Keratinocyte (primary cell): Measurements from ENCODE around the gene GLIPR1L2. TPM values are rescaled to one million over a fixed set of nuclear protein-coding genes. Genes with fewer than 3 reads are reported as not detected.

Experiments
- DNase-seq: peaks from one replicate; pipeline ENCODE4 v3.0.0-alpha.2; 2011; ENCODE audit warnings: low read depth, missing footprints, low spot score
- FAIRE-seq: peaks from 2 replicates; lab custom pipeline; 2011; peaks lifted over from hg19 to GRCh38; lab: Jason Lieb, UNC
- H2AFZ ChIP-seq: 2 replicates; pipeline ENCODE4 v1.6.0; 2012; ENCODE audit warnings: low read length, control low read depth, inconsistent platforms; ENCODE audit not compliant: control insufficient read depth
- H3K27ac ChIP-seq: 2 replicates; pipeline ENCODE4 v1.5.1; 2011; ENCODE audit warnings: low read length; ENCODE audit not compliant: control insufficient read depth, insufficient read depth
- H3K27me3 ChIP-seq: 3 replicates; pipeline ENCODE4 v1.6.0; 2011; ENCODE audit warnings: low read length; ENCODE audit not compliant: control insufficient read depth, insufficient read depth; ENCODE audit errors: extremely low read depth
- H3K36me3 ChIP-seq, 2 experiments: 2 replicates in 1 of 2; 3 replicates in 1 of 2; pipeline ENCODE4 v1.5.1; 2011; ENCODE audit warnings: low read length in 2 of 2, mild to moderate bottlenecking in 1 of 2; ENCODE audit not compliant: control insufficient read depth in 2 of 2, insufficient read depth in 2 of 2; ENCODE audit errors: extremely low read depth in 1 of 2
- H3K4me1 ChIP-seq: 3 replicates; pipeline ENCODE4 v1.5.1; 2011; ENCODE audit warnings: low read length; ENCODE audit not compliant: control insufficient read depth, insufficient read depth; ENCODE audit errors: extremely low read depth
- H3K4me2 ChIP-seq: 3 replicates; pipeline ENCODE4 v1.6.0; 2011; ENCODE audit warnings: low read depth, low read length; ENCODE audit not compliant: control insufficient read depth, insufficient read depth; ENCODE audit errors: extremely low read depth
- H3K4me3 ChIP-seq, 3 experiments: fragments of 200-600 bp in 1 of 3; sonication (generic) in 1 of 3; 2 replicates in 2 of 3; 3 replicates in 1 of 3; pipeline ENCODE4 v1.5.1; 2011 to 2016; ENCODE audit warnings: low read length in 3 of 3, mild to moderate bottlenecking in 3 of 3, control low read depth in 2 of 3, inconsistent platforms in 1 of 3, low read depth in 1 of 3, mixed read lengths in 1 of 3, mixed run types in 1 of 3, moderate library complexity in 1 of 3; ENCODE audit not compliant: control insufficient read depth in 2 of 3, insufficient read depth in 2 of 3; ENCODE audit errors: extremely low read depth in 1 of 3
- H3K79me2 ChIP-seq: 2 replicates; pipeline ENCODE4 v1.6.0; 2012; ENCODE audit warnings: low read length; ENCODE audit not compliant: control insufficient read depth, insufficient read depth
- H3K9ac ChIP-seq: 3 replicates; pipeline ENCODE4 v1.6.0; 2011; ENCODE audit warnings: low read length; ENCODE audit not compliant: control insufficient read depth, insufficient read depth; ENCODE audit errors: extremely low read depth
- H3K9me1 ChIP-seq: 3 replicates; pipeline ENCODE4 v1.6.0; 2011; ENCODE audit warnings: low read length; ENCODE audit not compliant: control insufficient read depth, insufficient read depth; ENCODE audit errors: extremely low read depth
- H3K9me3 ChIP-seq: 2 replicates; pipeline ENCODE4 v1.5.1; 2012; ENCODE audit warnings: low read depth, low read length; ENCODE audit not compliant: control insufficient read depth
- H4K20me1 ChIP-seq: 3 replicates; pipeline ENCODE4 v1.6.0; 2011; ENCODE audit warnings: low read length; ENCODE audit not compliant: control insufficient read depth, insufficient read depth; ENCODE audit errors: extremely low read depth
- EZH2 ChIP-seq: IDR thresholded peaks from one replicate; pipeline ENCODE4 v1.6.1; 2012; ENCODE audit warnings: inconsistent platforms, mild to moderate bottlenecking, low read length, moderate library complexity
- dilution Hi-C: fragments of 300-500 bp; cut with MboI; formaldehyde crosslinking; loops from one replicate; pipeline ENCODE4 v1.7.0; 2020; ENCODE audit warnings: low sequenced_read_pairs; ENCODE audit not compliant: extremely low pct_ligation_motif_present
- polyA plus RNA-seq, 5 experiments: library from polyadenylated mRNA; depleted of rRNA in 3 of 5; stranded (reverse) in 3 of 5; stranded (forward) in 1 of 5; unstranded in 1 of 5; fragments of >200 nt; gene quantifications; 1 replicate in 1 of 5; 2 replicates in 3 of 5; 3 replicates in 1 of 5; pipeline versions ENCODE4 v1.2.1 to v1.2.3, GENCODE V29; 2011 to 2012; ENCODE audit warnings: missing spikeins in 2 of 5, low read depth in 1 of 5, low replicate concordance in 1 of 5
- TF ChIP-seq, protein P1 (sequence below), 3 experiments: IDR thresholded peaks in 1 of 3; conservative IDR thresholded peaks in 1 of 3; optimal IDR thresholded peaks in 1 of 3; 2 replicates in 2 of 3; 3 replicates in 1 of 3; pipeline versions ENCODE3 to v1.5.1; 2011; ENCODE audit warnings: low read length in 3 of 3, mild to moderate bottlenecking in 3 of 3, moderate library complexity in 2 of 3, control low read depth in 1 of 3, inconsistent platforms in 1 of 3; ENCODE audit not compliant: insufficient read depth in 2 of 3; ENCODE audit errors: extremely low read depth in 1 of 3

GLIPR1L2 gene
- polyA plus RNA-seq, 1 donor (not counting 4 experiments of a cell fraction or from before 2014, with no cell fraction given), result 0.41 TPM

GRCh38 chr12:75446857-75447256 is 56.0 kb downstream of the GLIPR1L2 start:
- Histone ChIP-seq H3K36me3 (no peaks in the 10 kb centered on the region), H3K79me2 (no peaks in the 10 kb centered on the region), H4K20me1 (no peaks in the 10 kb centered on the region), H3K4me3 (no peak overlapping the region), H3K9me1 (no peaks in the 10 kb centered on the region), H3K4me1 (peaks cover 25% of the 10 kb centered on the region), H3K27ac (no peak overlapping the region), H3K9me3 (no peaks in the 10 kb centered on the region), H3K9ac (no peak overlapping the region), H3K4me2 (peak overlapping the region; percentile 42), H2AFZ (no peak overlapping the region), H3K27me3 (no peaks in the 10 kb centered on the region)
- FAIRE-seq (no peak), DNase-seq (peak; percentile 41)
- TF ChIP-seq EZH2, result no peak
- TF ChIP-seq, protein P1, sequence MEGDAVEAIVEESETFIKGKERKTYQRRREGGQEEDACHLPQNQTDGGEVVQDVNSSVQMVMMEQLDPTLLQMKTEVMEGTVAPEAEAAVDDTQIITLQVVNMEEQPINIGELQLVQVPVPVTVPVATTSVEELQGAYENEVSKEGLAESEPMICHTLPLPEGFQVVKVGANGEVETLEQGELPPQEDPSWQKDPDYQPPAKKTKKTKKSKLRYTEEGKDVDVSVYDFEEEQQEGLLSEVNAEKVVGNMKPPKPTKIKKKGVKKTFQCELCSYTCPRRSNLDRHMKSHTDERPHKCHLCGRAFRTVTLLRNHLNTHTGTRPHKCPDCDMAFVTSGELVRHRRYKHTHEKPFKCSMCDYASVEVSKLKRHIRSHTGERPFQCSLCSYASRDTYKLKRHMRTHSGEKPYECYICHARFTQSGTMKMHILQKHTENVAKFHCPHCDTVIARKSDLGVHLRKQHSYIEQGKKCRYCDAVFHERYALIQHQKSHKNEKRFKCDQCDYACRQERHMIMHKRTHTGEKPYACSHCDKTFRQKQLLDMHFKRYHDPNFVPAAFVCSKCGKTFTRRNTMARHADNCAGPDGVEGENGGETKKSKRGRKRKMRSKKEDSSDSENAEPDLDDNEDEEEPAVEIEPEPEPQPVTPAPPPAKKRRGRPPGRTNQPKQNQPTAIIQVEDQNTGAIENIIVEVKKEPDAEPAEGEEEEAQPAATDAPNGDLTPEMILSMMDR (optimal IDR thresholded peaks at IDR 0.05 in 1 of 3, IDR thresholded peaks at IDR 0.05 in 1 of 3, conservative IDR thresholded peaks at IDR 0.05 in 1 of 3; ENCODE audit: extremely low read depth in 1 of 3, insufficient read depth in 2 of 3, low read length in 3 of 3), result no peak
- dilution Hi-C loops, result no loop called here

- H3K27me3 ChIP-seq, result no peaks in the 10 kb centered on the region
- no peaks in the 10 kb centered on the region for H3K9me3 ChIP-seq
- H3K27ac ChIP-seq, result no peak overlapping the region
- DNase-seq (peak; percentile 30), FAIRE-seq (peak; percentile 63)
- H3K4me2 ChIP-seq, result peak overlapping the region; percentile 42
- H3K4me3 ChIP-seq, result peak overlapping the region in 1 of 3 experiments; percentile 6
- dilution Hi-C loops, result no loop called here
- H3K79me2 ChIP-seq, result no peaks in the 10 kb centered on the region
- H3K9ac ChIP-seq, result no peak overlapping the region
- H4K20me1 ChIP-seq, result no peaks in the 10 kb centered on the region
- no peaks in the 10 kb centered on the region for H3K36me3 ChIP-seq
- TF ChIP-seq, protein P1 (optimal IDR thresholded peaks at IDR 0.05 in 1 of 3, IDR thresholded peaks at IDR 0.05 in 1 of 3, conservative IDR thresholded peaks at IDR 0.05 in 1 of 3; ENCODE audit: extremely low read depth in 1 of 3, insufficient read depth in 2 of 3, low read length in 3 of 3), result no peak
- TF ChIP-seq EZH2, result no peak
- no peaks in the 10 kb centered on the region for H3K9me1 ChIP-seq
- H2AFZ ChIP-seq, result no peak overlapping the region
- peaks cover 25% of the 10 kb centered on the region for H3K4me1 ChIP-seq
Observed at GRCh38 chr12:75447691-75448393, 57.0 kb downstream of the GLIPR1L2 start.
